Measurements from ENCODE around the gene TMEM117. TPM values are rescaled to one million over a fixed set of nuclear protein-coding genes. Genes with fewer than 3 reads are reported as not detected.
"Not testable (repeated sequence)": the region's sequence is repeated elsewhere in the genome, so short reads cannot be mapped to it uniquely, and the experiment has no call there.

The TMEM117 gene
- total and polyA plus RNA-seq, 7 donors: 2.3 to 21.4 (median 17.5) TPM

- TF ChIP-seq, protein P1, sequence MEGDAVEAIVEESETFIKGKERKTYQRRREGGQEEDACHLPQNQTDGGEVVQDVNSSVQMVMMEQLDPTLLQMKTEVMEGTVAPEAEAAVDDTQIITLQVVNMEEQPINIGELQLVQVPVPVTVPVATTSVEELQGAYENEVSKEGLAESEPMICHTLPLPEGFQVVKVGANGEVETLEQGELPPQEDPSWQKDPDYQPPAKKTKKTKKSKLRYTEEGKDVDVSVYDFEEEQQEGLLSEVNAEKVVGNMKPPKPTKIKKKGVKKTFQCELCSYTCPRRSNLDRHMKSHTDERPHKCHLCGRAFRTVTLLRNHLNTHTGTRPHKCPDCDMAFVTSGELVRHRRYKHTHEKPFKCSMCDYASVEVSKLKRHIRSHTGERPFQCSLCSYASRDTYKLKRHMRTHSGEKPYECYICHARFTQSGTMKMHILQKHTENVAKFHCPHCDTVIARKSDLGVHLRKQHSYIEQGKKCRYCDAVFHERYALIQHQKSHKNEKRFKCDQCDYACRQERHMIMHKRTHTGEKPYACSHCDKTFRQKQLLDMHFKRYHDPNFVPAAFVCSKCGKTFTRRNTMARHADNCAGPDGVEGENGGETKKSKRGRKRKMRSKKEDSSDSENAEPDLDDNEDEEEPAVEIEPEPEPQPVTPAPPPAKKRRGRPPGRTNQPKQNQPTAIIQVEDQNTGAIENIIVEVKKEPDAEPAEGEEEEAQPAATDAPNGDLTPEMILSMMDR (IDR thresholded peaks at IDR 0.05): no peak
- TF ChIP-seq EP300 (IDR thresholded peaks at IDR 0.05) (no peak), POLR2AphosphoS5 (IDR thresholded peaks at IDR 0.05) (no peak), POLR2A (IDR thresholded peaks at IDR 0.05) (no peak)
- 78 to 92% methylated on average over 7 of the region's 7 CpGs for WGBS, 2 donors
- intact Hi-C loops (cut with DNase I): no loop called here
Measured at GRCh38 chr12:43861015-43861839, 25.3 kb downstream of the TMEM117 start.

GRCh38 chr12:43861840-43862150, 25.9 kb downstream of the TMEM117 start:
- Histone ChIP-seq H3K27me3 (no peaks in the 10 kb centered on the region), H3K27ac (no peak overlapping the region), H3K4me1 (no peaks in the 10 kb centered on the region), H3K4me3 (no peak overlapping the region), H3K9me3 (no peaks in the 10 kb centered on the region), H3K36me3 (no peaks in the 10 kb centered on the region)
- TF ChIP-seq EP300 (IDR thresholded peaks at IDR 0.05) (no peak), POLR2A (IDR thresholded peaks at IDR 0.05) (no peak)
- no peak for DNase-seq
- intact Hi-C loops (cut with DNase I): no loop called here
- 81 to 91% methylated on average over 3 of the region's 3 CpGs for WGBS, 2 donors

More at GRCh38 chr12:43861015-43861839, 25.3 kb downstream of the TMEM117 start:
- Histone ChIP-seq H3K27ac (no peak overlapping the region), H3K4me3 (no peak overlapping the region), H3K36me3 (no peaks in the 10 kb centered on the region), H3K4me1 (no peaks in the 10 kb centered on the region), H3K27me3 (no peaks in the 10 kb centered on the region), H3K9me3 (no peaks in the 10 kb centered on the region)
- DNase-seq: no peak

- no peak overlapping the region for H3K27ac ChIP-seq
- no peaks in the 10 kb centered on the region for H3K36me3 ChIP-seq
- no peaks in the 10 kb centered on the region for H3K9me3 ChIP-seq
- WGBS, 2 donors: 97 to 98% methylated on average over 23 of the region's 23 CpGs
- no peak for DNase-seq
- no peak overlapping the region for H3K4me3 ChIP-seq
- H3K27me3 ChIP-seq: no peaks in the 10 kb centered on the region
- no peak for TF ChIP-seq EP300 (IDR thresholded peaks at IDR 0.05)
- TF ChIP-seq, protein P1 (IDR thresholded peaks at IDR 0.05): no peak
- no peak for TF ChIP-seq POLR2A (IDR thresholded peaks at IDR 0.05)
- no peak for TF ChIP-seq POLR2AphosphoS5 (IDR thresholded peaks at IDR 0.05)
- intact Hi-C loops (cut with DNase I): no loop called here
- no peaks in the 10 kb centered on the region for H3K4me1 ChIP-seq
Measured at GRCh38 chr12:43863770-43864366, 28.0 kb downstream of the TMEM117 start.

GRCh38 chr12:43864557-43864956, 28.7 kb downstream of the TMEM117 start:
- H3K27ac ChIP-seq; H3K9me3 ChIP-seq; H3K36me3 ChIP-seq; H3K4me1 ChIP-seq; DNase-seq; H3K4me3 ChIP-seq; intact Hi-C loops (cut with DNase I); H3K27me3 ChIP-seq: not testable (repeated sequence)
- WGBS, 2 donors: 96 to 97% methylated on average over 5 of the region's 5 CpGs

DNA sequence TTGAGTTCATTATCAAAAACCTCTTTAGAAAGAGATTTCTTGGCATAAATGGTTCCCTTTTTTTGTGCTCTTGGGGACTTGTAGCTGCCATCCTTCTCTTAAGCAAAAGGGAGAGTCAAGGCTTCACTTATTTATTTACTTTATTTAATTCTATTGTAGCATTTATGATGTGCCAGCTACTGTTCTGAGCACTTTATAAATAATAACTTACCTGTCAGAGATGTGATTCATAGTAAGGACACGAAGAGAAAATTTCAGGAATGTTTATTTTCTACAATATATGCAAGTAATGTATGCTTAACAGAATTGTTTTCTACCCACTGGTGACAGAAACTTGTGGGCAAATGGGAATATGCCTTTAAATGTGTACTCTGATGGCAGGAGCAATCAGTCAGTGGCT, 33.3 kb downstream of the TMEM117 start:
- Histone ChIP-seq H3K27me3 (no peaks in the 10 kb centered on the region), H3K27ac (no peak overlapping the region), H3K36me3 (no peaks in the 10 kb centered on the region), H3K4me3 (no peak overlapping the region), H3K9me3 (no peaks in the 10 kb centered on the region), H3K4me1 (no peaks in the 10 kb centered on the region)
- TF ChIP-seq POLR2A (IDR thresholded peaks at IDR 0.05) (no peak), EP300 (IDR thresholded peaks at IDR 0.05) (no peak), POLR2AphosphoS5 (IDR thresholded peaks at IDR 0.05) (no peak)
- TF ChIP-seq, protein P1 (IDR thresholded peaks at IDR 0.05): no peak
- 55 to 82% methylated on average over 1 of the region's 1 CpG for WGBS, 2 donors
- intact Hi-C loops (cut with DNase I): no loop called here
- DNase-seq: no peak

GRCh38 chr12:43869765-43870164, 33.9 kb downstream of the TMEM117 start:
- H3K27me3 ChIP-seq; H3K4me1 ChIP-seq; H3K4me3 ChIP-seq; H3K36me3 ChIP-seq; H3K27ac ChIP-seq; DNase-seq; H3K9me3 ChIP-seq; intact Hi-C loops (cut with DNase I): not testable (repeated sequence)

DNA sequence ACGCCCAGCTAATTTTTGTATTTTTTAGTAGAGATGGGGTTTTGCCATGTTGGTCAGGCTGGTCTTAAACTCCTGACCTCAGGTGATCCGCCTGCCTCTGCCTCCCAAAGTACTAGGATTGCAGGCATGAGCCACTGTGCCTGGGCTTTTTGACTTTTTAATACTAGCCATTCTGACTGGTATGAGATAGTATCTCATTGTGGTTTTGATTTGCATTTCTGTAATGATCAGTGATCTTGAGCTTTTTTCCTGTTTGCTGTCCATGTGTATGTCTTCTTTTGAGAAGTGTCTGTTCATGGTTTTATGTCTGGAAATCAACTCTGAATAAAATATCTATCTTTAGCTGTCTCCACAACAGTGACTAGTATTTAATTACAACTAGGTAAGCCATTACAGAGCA, 35.4 kb downstream of the TMEM117 start:
- H3K4me3 ChIP-seq; intact Hi-C loops (cut with DNase I): not testable (repeated sequence)
- 96% methylated on average over 2 of the region's 2 CpGs for WGBS, 2 donors

More for the DNA sequence above, 35.4 kb downstream of the TMEM117 start:
- H3K27ac ChIP-seq, H3K9me3 ChIP-seq, H3K27me3 ChIP-seq, H3K4me1 ChIP-seq, H3K36me3 ChIP-seq, DNase-seq: not testable (repeated sequence)

Measured in sigmoid colon (tissue), 7 donors.